ENCODE data around the gene DCANP1. TPM values are rescaled to one million over a fixed set of nuclear protein-coding genes. Genes with fewer than 3 reads are reported as not detected.

Gene DCANP1
- total and polyA plus RNA-seq, 4 donors = 0.05 TPM; not detected in 3

GRCh38 chr5:135441350-135441831 is 5.8 kb downstream of the DCANP1 start (continued):
- TF ChIP-seq CTCF (IDR thresholded peaks at IDR 0.05; ENCODE audit: low read depth, low read length, missing input control) = no peak
- TF ChIP-seq ATF3 (IDR thresholded peaks at IDR 0.05) = no peak

GRCh38 chr5:135440916-135441315 is 6.2 kb downstream of the DCANP1 start:
- Histone ChIP-seq H3K27ac (ENCODE audit: low read depth in 1 of 2, low read length in 2 of 2) (no peak overlapping the region), H3K27me3 (ENCODE audit: control insufficient read depth in 4 of 4, insufficient read depth in 4 of 4, low read length in 3 of 4) (no peaks in the 10 kb centered on the region)

More at GRCh38 chr5:135440916-135441315, 6.2 kb downstream of the DCANP1 start:
- TF ChIP-seq EGR1 (IDR thresholded peaks at IDR 0.05; ENCODE audit: low read depth in 2 of 2) = no peak
- no peak for TF ChIP-seq YY1 (IDR thresholded peaks at IDR 0.05)
- TF ChIP-seq CTCF (IDR thresholded peaks at IDR 0.05; ENCODE audit: low read depth, low read length, missing input control) = no peak
- no peak for TF ChIP-seq HNF4A (conservative IDR thresholded peaks at IDR 0.05)
- TF ChIP-seq ZBTB33 (IDR thresholded peaks at IDR 0.05) = no peak
- no peak for TF ChIP-seq HNF4G (IDR thresholded peaks at IDR 0.05)
- no peak for TF ChIP-seq RXRA (IDR thresholded peaks at IDR 0.05)
- no peak for TF ChIP-seq GABPA (IDR thresholded peaks at IDR 0.05 in 1 of 2, conservative IDR thresholded peaks at IDR 0.05 in 1 of 2)
- no peak for TF ChIP-seq MAX (IDR thresholded peaks at IDR 0.05)
- TF ChIP-seq TAF1 (conservative IDR thresholded peaks at IDR 0.05) = no peak
- TF ChIP-seq RAD21 (IDR thresholded peaks at IDR 0.05) = no peak
- TF ChIP-seq FOXA1 (IDR thresholded peaks at IDR 0.05) = no peak
- TF ChIP-seq FOXA2 (IDR thresholded peaks at IDR 0.05) = no peak
- no peak for TF ChIP-seq REST (IDR thresholded peaks at IDR 0.05)
- H3K9me3 ChIP-seq (ENCODE audit: control insufficient read depth in 4 of 4, low read length in 3 of 4) = no peaks in the 10 kb centered on the region
- WGBS = 77% methylated on average over 6 of the region's 6 CpGs
- peaks cover 0 to 2% (median 0%) of the 10 kb centered on the region in 4 donors for H3K4me1 ChIP-seq (ENCODE audit: control insufficient read depth in 4 of 4, insufficient read depth in 4 of 4, low read length in 3 of 4)
- H3K36me3 ChIP-seq (ENCODE audit: control insufficient read depth in 4 of 4, insufficient read depth in 3 of 4, low read depth in 1 of 4, low read length in 3 of 4) = no peaks in the 10 kb centered on the region
- no peak overlapping the region for H3K4me3 ChIP-seq (ENCODE audit: low read depth in 1 of 3, low read length in 3 of 3)
- H3K9ac ChIP-seq (ENCODE audit: low read depth in 1 of 2, low read length in 2 of 2) = no peak overlapping the region
- no peak for DNase-seq (ENCODE audit: low spot score)
